ENCODE measurements around the gene POLN. TPM values are rescaled to one million over a fixed set of nuclear protein-coding genes. Genes with fewer than 3 reads are reported as not detected.
A peak's percentile ranks its signal among the peaks of the same experiment; 100 is the strongest.

POLN gene
- total RNA-seq (2014; rRNA removed; shearing (Covaris generic)): 0.96 and 2.4 TPM in 2 replicates

GRCh38 chr4:2241410-2242353, at the start of gene POLN, which contains the start of gene HAUS3:
Gene POLN (minus strand): TSS chr4:2242121. CDS start chr4:2229231, 12,890 bp downstream.
Gene HAUS3 (minus strand): TSS chr4:2242121. CDS start chr4:2240946, 1,175 bp downstream.
- H3K4me3 ChIP-seq (ENCODE audit: insufficient read depth, low read depth, low read length): peak within 1 kb of the TSS; percentile 74
- DNase-seq: peak; percentile 100
- H3K36me3 ChIP-seq (replicated peaks; ENCODE audit: control insufficient read depth, insufficient read depth, low read length): peaks cover 1% of the 10 kb centered on the region
- H3K27me3 ChIP-seq (ENCODE audit: control insufficient read depth, insufficient read depth, low read length): no peaks in the 10 kb centered on the region

- DNase-seq: peak; percentile 54
- no peaks in the 10 kb centered on the region for H3K36me3 ChIP-seq (replicated peaks; ENCODE audit: control insufficient read depth, insufficient read depth, low read length)
- no peaks in the 10 kb centered on the region for H3K27me3 ChIP-seq (ENCODE audit: control insufficient read depth, insufficient read depth, low read length)
- no peak overlapping the region for H3K4me3 ChIP-seq (ENCODE audit: insufficient read depth, low read depth, low read length)
Measured at GRCh38 chr4:2290974-2291704, 49.2 kb upstream of the POLN start.

DNA sequence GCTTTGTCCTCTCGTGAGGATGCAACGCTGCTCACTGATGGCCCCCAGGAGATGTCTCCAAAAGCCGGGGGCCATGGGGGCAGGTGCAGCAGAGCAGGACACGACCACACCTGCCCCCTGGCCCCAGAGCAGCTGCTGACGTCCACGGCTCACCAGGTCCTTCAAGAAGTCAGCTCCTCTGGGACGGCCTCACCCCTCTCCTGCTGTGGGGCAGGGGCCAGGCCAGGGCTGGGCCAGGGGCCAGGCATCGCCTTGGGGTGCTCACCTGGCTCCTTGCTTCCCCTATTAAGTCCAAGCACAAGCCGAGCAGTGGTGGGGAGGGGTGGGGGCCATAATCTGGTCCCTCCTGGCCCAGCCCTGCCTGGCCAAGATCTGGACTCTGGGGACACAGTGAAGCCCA, 48.6 kb upstream of the POLN start:
- H3K27me3 ChIP-seq (ENCODE audit: control insufficient read depth, insufficient read depth, low read length): no peaks in the 10 kb centered on the region
- H3K36me3 ChIP-seq (replicated peaks; ENCODE audit: control insufficient read depth, insufficient read depth, low read length): no peaks in the 10 kb centered on the region
- peak; percentile 29 for DNase-seq
- no peak overlapping the region for H3K4me3 ChIP-seq (ENCODE audit: insufficient read depth, low read depth, low read length)

GRCh38 chr4:2289955-2290333, 48.0 kb upstream of the POLN start:
- Histone ChIP-seq H3K36me3 (replicated peaks; ENCODE audit: control insufficient read depth, insufficient read depth, low read length) (no peaks in the 10 kb centered on the region), H3K27me3 (ENCODE audit: control insufficient read depth, insufficient read depth, low read length) (no peaks in the 10 kb centered on the region), H3K4me3 (ENCODE audit: insufficient read depth, low read depth, low read length) (no peak overlapping the region)
- peak; percentile 26 for DNase-seq

DNA sequence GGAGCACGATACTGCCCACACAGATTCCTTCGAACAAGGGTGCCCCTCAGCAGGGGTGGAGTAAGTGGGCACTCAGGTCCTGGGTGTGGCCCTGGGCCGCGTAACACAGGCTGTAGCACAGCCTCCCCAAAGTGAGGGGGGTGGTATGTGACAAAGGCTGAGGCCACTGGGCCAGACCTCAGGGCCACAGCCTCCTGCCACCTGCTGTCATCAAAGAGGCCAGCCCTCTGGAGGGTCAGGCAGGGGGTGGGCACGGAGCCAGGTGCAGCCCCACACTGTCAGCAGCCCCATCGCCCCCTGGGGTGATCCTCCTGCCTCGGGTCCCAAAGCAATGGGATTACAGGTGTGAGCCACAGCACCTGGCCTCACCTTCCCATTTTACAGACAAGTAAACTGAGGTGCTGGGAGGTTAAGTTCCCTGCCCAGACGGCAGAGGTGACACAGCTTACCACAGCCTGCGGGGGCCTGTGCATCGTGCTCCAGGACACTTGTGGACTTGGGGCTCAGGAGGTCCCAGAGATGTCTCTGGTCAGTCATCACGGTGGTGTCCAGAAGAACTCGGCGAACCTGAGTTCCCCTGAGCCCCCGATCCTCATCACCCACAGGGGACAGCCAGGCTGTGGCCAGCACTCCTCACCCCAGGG, 47.5 kb upstream of the POLN start:
- DNase-seq: peak; percentile 32
- H3K36me3 ChIP-seq (replicated peaks; ENCODE audit: control insufficient read depth, insufficient read depth, low read length): no peaks in the 10 kb centered on the region

GRCh38 chr4:2288051-2288541, 46.2 kb upstream of the POLN start:
- no peak for DNase-seq
- H3K4me3 ChIP-seq (ENCODE audit: insufficient read depth, low read depth, low read length): no peak overlapping the region
- H3K27me3 ChIP-seq (ENCODE audit: control insufficient read depth, insufficient read depth, low read length): no peaks in the 10 kb centered on the region
- no peaks in the 10 kb centered on the region for H3K36me3 ChIP-seq (replicated peaks; ENCODE audit: control insufficient read depth, insufficient read depth, low read length)

More for the DNA sequence above, 47.5 kb upstream of the POLN start:
- Histone ChIP-seq H3K27me3 (ENCODE audit: control insufficient read depth, insufficient read depth, low read length) (no peaks in the 10 kb centered on the region), H3K4me3 (ENCODE audit: insufficient read depth, low read depth, low read length) (no peak overlapping the region)

DNA sequence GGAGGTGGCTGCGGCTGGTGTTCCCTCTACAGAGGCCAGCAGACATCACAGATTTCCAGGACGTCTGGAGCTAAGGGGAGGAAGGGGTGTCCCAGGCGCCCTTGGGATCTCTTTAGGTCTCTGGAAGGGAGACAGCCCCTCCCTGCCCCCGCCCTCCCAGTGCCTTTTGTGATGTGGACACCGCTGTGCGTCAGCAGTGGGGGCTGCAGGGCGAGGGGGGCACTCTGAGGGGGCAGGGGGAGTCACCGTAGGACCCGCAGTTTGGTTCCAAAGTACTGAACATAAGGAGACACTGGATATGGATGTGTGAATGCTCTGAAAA, 45.6 kb upstream of the POLN start:
- H3K4me3 ChIP-seq (ENCODE audit: insufficient read depth, low read depth, low read length): no peak overlapping the region
- no peaks in the 10 kb centered on the region for H3K27me3 ChIP-seq (ENCODE audit: control insufficient read depth, insufficient read depth, low read length)
- H3K36me3 ChIP-seq (replicated peaks; ENCODE audit: control insufficient read depth, insufficient read depth, low read length): no peaks in the 10 kb centered on the region
- DNase-seq: no peak

DNA sequence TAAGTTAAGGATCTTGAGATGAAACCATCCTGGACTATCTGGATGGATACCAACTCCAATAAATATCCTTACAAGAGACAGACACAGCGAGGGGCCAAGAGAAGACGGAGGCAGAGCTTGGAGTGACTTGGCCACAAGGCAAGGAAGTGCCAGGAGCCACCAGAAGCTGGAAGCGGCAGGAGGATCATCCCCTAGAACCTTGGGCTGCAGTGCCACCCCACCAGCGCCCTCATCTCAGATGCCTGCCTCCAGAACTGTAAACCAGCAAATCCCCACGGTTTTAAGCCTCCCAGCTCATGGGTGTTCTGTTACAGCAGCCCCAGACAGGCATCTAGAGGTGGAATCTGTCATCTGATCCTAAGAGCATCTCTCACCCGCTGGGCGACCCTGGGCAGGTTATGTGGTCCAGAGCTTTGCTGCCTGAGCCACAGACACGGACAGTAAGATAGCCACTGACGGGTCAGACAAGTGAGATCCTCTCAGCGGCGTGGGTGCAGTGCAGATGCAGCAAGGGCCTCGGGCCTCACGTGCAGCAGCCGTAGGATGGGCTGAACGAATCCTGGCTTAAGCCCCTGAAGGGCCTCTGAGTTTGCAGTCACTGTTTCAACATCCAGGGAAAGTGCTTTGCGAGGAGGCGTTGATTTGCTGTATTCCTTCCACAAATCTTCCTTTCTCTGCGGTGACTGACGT, 45.1 kb upstream of the POLN start:
- Histone ChIP-seq H3K27me3 (ENCODE audit: control insufficient read depth, insufficient read depth, low read length) (no peaks in the 10 kb centered on the region), H3K36me3 (replicated peaks; ENCODE audit: control insufficient read depth, insufficient read depth, low read length) (no peaks in the 10 kb centered on the region)
- DNase-seq: no peak

GRCh38 chr4:2285613-2286381, 43.9 kb upstream of the POLN start:
- DNase-seq: no peak
- no peaks in the 10 kb centered on the region for H3K27me3 ChIP-seq (ENCODE audit: control insufficient read depth, insufficient read depth, low read length)
- no peaks in the 10 kb centered on the region for H3K36me3 ChIP-seq (replicated peaks; ENCODE audit: control insufficient read depth, insufficient read depth, low read length)
- H3K4me3 ChIP-seq (ENCODE audit: insufficient read depth, low read depth, low read length): no peak overlapping the region

More for the DNA sequence above, 45.1 kb upstream of the POLN start:
- no peak overlapping the region for H3K4me3 ChIP-seq (ENCODE audit: insufficient read depth, low read depth, low read length)

DNA sequence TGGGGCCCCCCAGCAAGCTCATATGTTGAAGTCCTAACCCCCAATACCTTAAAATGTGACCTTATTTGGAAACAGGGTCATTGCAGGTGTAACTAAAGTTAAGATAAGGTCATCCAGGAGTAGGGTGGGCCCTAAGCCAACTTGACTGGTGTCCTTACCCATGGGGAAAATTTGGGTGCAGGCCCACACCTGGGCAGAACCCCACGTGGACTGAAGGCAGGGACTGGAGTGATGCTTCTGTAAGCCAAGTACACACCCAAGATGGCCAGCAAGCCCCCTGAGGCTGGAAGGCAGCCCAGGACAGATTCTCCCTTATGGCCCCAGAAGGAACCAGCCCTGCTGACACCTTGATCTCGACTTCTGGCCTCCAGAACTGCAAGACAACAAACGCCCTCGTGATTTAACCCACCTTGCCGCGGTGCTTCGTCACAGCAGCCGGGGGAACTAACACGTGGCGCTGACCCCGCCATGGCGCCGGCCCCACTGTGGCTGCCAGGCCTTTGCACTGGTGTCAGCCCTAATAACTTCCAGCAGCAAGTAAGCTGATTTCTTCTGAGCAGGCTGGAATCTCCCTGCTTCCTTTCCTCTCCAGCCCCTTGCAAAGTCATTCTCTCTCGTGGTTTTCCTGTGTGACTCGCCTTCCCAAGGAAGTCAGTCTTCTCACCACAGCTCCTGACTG, 43.2 kb upstream of the POLN start:
- no peak for DNase-seq
- no peaks in the 10 kb centered on the region for H3K36me3 ChIP-seq (replicated peaks; ENCODE audit: control insufficient read depth, insufficient read depth, low read length)
- H3K27me3 ChIP-seq (ENCODE audit: control insufficient read depth, insufficient read depth, low read length): no peaks in the 10 kb centered on the region
- H3K4me3 ChIP-seq (ENCODE audit: insufficient read depth, low read depth, low read length): no peak overlapping the region

- Histone ChIP-seq H3K36me3 (replicated peaks; ENCODE audit: control insufficient read depth, insufficient read depth, low read length) (no peaks in the 10 kb centered on the region), H3K4me3 (ENCODE audit: insufficient read depth, low read depth, low read length) (no peak overlapping the region), H3K27me3 (ENCODE audit: control insufficient read depth, insufficient read depth, low read length) (no peaks in the 10 kb centered on the region)
- DNase-seq: no peak
Measured at GRCh38 chr4:2284161-2284933, 42.4 kb upstream of the POLN start.

GRCh38 chr4:2283199-2283711, 41.3 kb upstream of the POLN start:
- no peak for DNase-seq
- Histone ChIP-seq H3K27me3 (ENCODE audit: control insufficient read depth, insufficient read depth, low read length) (no peaks in the 10 kb centered on the region), H3K4me3 (ENCODE audit: insufficient read depth, low read depth, low read length) (no peak overlapping the region), H3K36me3 (replicated peaks; ENCODE audit: control insufficient read depth, insufficient read depth, low read length) (no peaks in the 10 kb centered on the region)

All from H7 (cell line).